ENCODE measurements around the gene DAPK2.

DAPK2 gene

GRCh38 chr15:63891079-63891767 lies 155.1 kb downstream of the DAPK2 start:
- no peaks in the 10 kb centered on the region for H3K27me3 ChIP-seq (ENCODE audit: low read depth, low read length)
- peaks cover 66% of the 10 kb centered on the region for H3K4me1 ChIP-seq (ENCODE audit: low read length)
- H4K20me1 ChIP-seq (ENCODE audit: insufficient read depth, low read length), result no peaks in the 10 kb centered on the region
- TF ChIP-seq CTCF (IDR thresholded peaks at IDR 0.05; ENCODE audit: low read depth, low read length), result peak; percentile 99
- no peak for TF ChIP-seq EZH2phosphoT487 (IDR thresholded peaks at IDR 0.05; ENCODE audit: low read depth)
- H3K4me3 ChIP-seq (ENCODE audit: low read length), result no peak overlapping the region
- H3K9me3 ChIP-seq (ENCODE audit: insufficient read depth, low read length), result no peaks in the 10 kb centered on the region
- no peak overlapping the region for H3K9ac ChIP-seq (ENCODE audit: low read length)
- no peaks in the 10 kb centered on the region for H3K79me2 ChIP-seq (ENCODE audit: low read length)
- H3K36me3 ChIP-seq (replicated peaks; ENCODE audit: low read depth, low read length), result no peaks in the 10 kb centered on the region
- peak overlapping the region; percentile 38; the same call in 1 of the 2 replicates for H3K4me2 ChIP-seq (ENCODE audit: low read length)
- no peak overlapping the region; the same call in 1 of the 2 replicates for H2AFZ ChIP-seq (ENCODE audit: low read depth, low read length)
- H3K27ac ChIP-seq (ENCODE audit: low read length), result no peak overlapping the region

GRCh38 chr15:63890617-63891016 lies 155.7 kb downstream of the DAPK2 start:
- TF ChIP-seq EZH2phosphoT487 (IDR thresholded peaks at IDR 0.05; ENCODE audit: low read depth) (no peak), CTCF (IDR thresholded peaks at IDR 0.05; ENCODE audit: low read depth, low read length) (no peak)

GRCh38 chr15:63889831-63890230 lies 156.5 kb downstream of the DAPK2 start:
- Histone ChIP-seq H3K36me3 (replicated peaks; ENCODE audit: low read depth, low read length) (no peaks in the 10 kb centered on the region), H3K4me2 (ENCODE audit: low read length) (no peak overlapping the region), H3K27me3 (ENCODE audit: low read depth, low read length) (no peaks in the 10 kb centered on the region), H2AFZ (ENCODE audit: low read depth, low read length) (no peak overlapping the region), H3K27ac (ENCODE audit: low read length) (no peak overlapping the region), H3K4me3 (ENCODE audit: low read length) (no peak overlapping the region), H3K4me1 (ENCODE audit: low read length) (peaks cover 52% of the 10 kb centered on the region), H4K20me1 (ENCODE audit: insufficient read depth, low read length) (no peaks in the 10 kb centered on the region), H3K9ac (ENCODE audit: low read length) (no peak overlapping the region), H3K9me3 (ENCODE audit: insufficient read depth, low read length) (no peaks in the 10 kb centered on the region), H3K79me2 (ENCODE audit: low read length) (no peaks in the 10 kb centered on the region)
- no peak for TF ChIP-seq EZH2phosphoT487 (IDR thresholded peaks at IDR 0.05; ENCODE audit: low read depth)
- no peak for TF ChIP-seq CTCF (IDR thresholded peaks at IDR 0.05; ENCODE audit: low read depth, low read length)

More at GRCh38 chr15:63890617-63891016, 155.7 kb downstream of the DAPK2 start:
- Histone ChIP-seq H3K36me3 (replicated peaks; ENCODE audit: low read depth, low read length) (no peaks in the 10 kb centered on the region), H4K20me1 (ENCODE audit: insufficient read depth, low read length) (no peaks in the 10 kb centered on the region), H3K27ac (ENCODE audit: low read length) (no peak overlapping the region), H3K4me1 (ENCODE audit: low read length) (peaks cover 60% of the 10 kb centered on the region), H3K4me3 (ENCODE audit: low read length) (no peak overlapping the region), H3K27me3 (ENCODE audit: low read depth, low read length) (no peaks in the 10 kb centered on the region), H2AFZ (ENCODE audit: low read depth, low read length) (no peak overlapping the region), H3K4me2 (ENCODE audit: low read length) (peak overlapping the region; percentile 38; the same call in 1 of the 2 replicates), H3K9me3 (ENCODE audit: insufficient read depth, low read length) (no peaks in the 10 kb centered on the region), H3K9ac (ENCODE audit: low read length) (no peak overlapping the region), H3K79me2 (ENCODE audit: low read length) (no peaks in the 10 kb centered on the region)

- no peak overlapping the region for H3K9ac ChIP-seq (ENCODE audit: low read length)
- H3K36me3 ChIP-seq (replicated peaks; ENCODE audit: low read depth, low read length), result no peaks in the 10 kb centered on the region
- H3K27me3 ChIP-seq (ENCODE audit: low read depth, low read length), result no peaks in the 10 kb centered on the region
- H4K20me1 ChIP-seq (ENCODE audit: insufficient read depth, low read length), result no peaks in the 10 kb centered on the region
- TF ChIP-seq CTCF (IDR thresholded peaks at IDR 0.05; ENCODE audit: low read depth, low read length), result no peak
- no peak for TF ChIP-seq EZH2phosphoT487 (IDR thresholded peaks at IDR 0.05; ENCODE audit: low read depth)
- H3K4me3 ChIP-seq (ENCODE audit: low read length), result no peak overlapping the region
- no peak overlapping the region for H3K4me2 ChIP-seq (ENCODE audit: low read length)
- no peaks in the 10 kb centered on the region for H3K79me2 ChIP-seq (ENCODE audit: low read length)
- no peak overlapping the region for H2AFZ ChIP-seq (ENCODE audit: low read depth, low read length)
- H3K27ac ChIP-seq (ENCODE audit: low read length), result no peak overlapping the region
- no peaks in the 10 kb centered on the region for H3K9me3 ChIP-seq (ENCODE audit: insufficient read depth, low read length)
- H3K4me1 ChIP-seq (ENCODE audit: low read length), result peaks cover 42% of the 10 kb centered on the region
Measured at GRCh38 chr15:63888823-63889222, 157.5 kb downstream of the DAPK2 start.

Data from OCI-LY3 (cell line).